ENCODE measurements around the gene TEX22.

GRCh38 chr14:105414456-105415371 is 16.4 kb downstream of the TEX22 start:
- TF ChIP-seq CTCF (conservative IDR thresholded peaks at IDR 0.05 in 1 of 2, IDR thresholded peaks at IDR 0.05 in 1 of 2; ENCODE audit: extremely low read depth in 1 of 2, insufficient read depth in 1 of 2, low read depth in 1 of 2, low read length in 2 of 2) (peak; percentile 40 to 41), EZH2 (IDR thresholded peaks at IDR 0.05; ENCODE audit: borderline replicate concordance, low read length) (no peak)

All from mammary epithelial cell (primary cell).